Panc1 (cell line): ENCODE measurements around the gene HS6ST3. TPM values are rescaled to one million over a fixed set of nuclear protein-coding genes. Genes with fewer than 3 reads are reported as not detected.

ENCODE experiments used
- ATAC-seq: fragments of 200-7000 bp; cut with Tn5 transposase; 2 replicates; pipeline ENCODE4 v1.9.1; 2020; ENCODE audit warnings: mild to moderate bottlenecking, moderate library complexity
- BruUV-seq: library from RNA; stranded (reverse); fragments of 400-500 nt; replicated peaks from 2 replicates; lab custom pipeline; 2021; lab: Mats Ljungman, UMichigan
- CTCF ChIA-PET: fragments of 300-600 bp; sonication (Branson Sonifier 250); formaldehyde crosslinking; loops from one replicate; lab custom pipeline; 2022; ENCODE audit warnings: antibody characterized with exemption; lab: Charles Lee
- POLR2A ChIA-PET: fragments of 300-600 bp; sonication (Branson Sonifier 250); formaldehyde crosslinking; loops from one replicate; lab custom pipeline; 2022; ENCODE audit warnings: antibody characterized with exemption; lab: Charles Lee
- DNase-seq: peaks from one replicate; pipeline ENCODE4 v3.0.0-alpha.2; 2010; ENCODE audit warnings: low read depth, low spot score
- H3K27ac ChIP-seq: 2 replicates; pipeline ENCODE4 v1.5.1; 2011; ENCODE audit warnings: mild to moderate bottlenecking, low read length, inconsistent platforms
- H3K27me3 ChIP-seq: fragments of 200-500 bp; sonication (Bioruptor generic); 2 replicates; pipeline ENCODE4 v1.6.0; 2014; ENCODE audit warnings: low read length, inconsistent platforms; ENCODE audit not compliant: control insufficient read depth, insufficient read depth
- H3K36me3 ChIP-seq: fragments of 200-500 bp; sonication (Bioruptor generic); 2 replicates; pipeline ENCODE4 v1.5.1; 2014; ENCODE audit warnings: inconsistent platforms, mild to moderate bottlenecking, low read length, moderate library complexity; ENCODE audit not compliant: control insufficient read depth, insufficient read depth
- H3K4me1 ChIP-seq: 2 replicates; pipeline ENCODE4 v1.5.1; 2011; ENCODE audit warnings: inconsistent platforms, mild to moderate bottlenecking, low read length, moderate library complexity; ENCODE audit not compliant: control insufficient read depth, insufficient read depth
- H3K4me3 ChIP-seq, 2 experiments: 2 replicates each; pipeline ENCODE4 v1.5.1; 2011 to 2012; ENCODE audit warnings: low read depth in 2 of 2, low read length in 2 of 2, mild to moderate bottlenecking in 2 of 2, inconsistent platforms in 1 of 2, moderate library complexity in 1 of 2
- H3K9me3 ChIP-seq: fragments of 200-500 bp; sonication (Bioruptor generic); 2 replicates; pipeline ENCODE4 v1.5.1; 2014; ENCODE audit warnings: low read depth, mild to moderate bottlenecking, inconsistent platforms, low read length, moderate library complexity; ENCODE audit not compliant: control insufficient read depth, insufficient read depth
- POLR2AphosphoS5 ChIP-seq: IDR thresholded peaks from 2 replicates; pipeline ENCODE4 v1.6.1; 2012; ENCODE audit warnings: mild to moderate bottlenecking, low read depth, low read length, moderate library complexity
- SIN3A ChIP-seq: IDR thresholded peaks from 2 replicates; pipeline ENCODE4 v1.6.1; 2012; ENCODE audit warnings: low read depth, mild to moderate bottlenecking, low read length, moderate library complexity, borderline replicate concordance; ENCODE audit not compliant: insufficient read depth
- TCF7L2 ChIP-seq: IDR thresholded peaks from 2 replicates; pipeline ENCODE4 v1.6.1; 2011; ENCODE audit warnings: mild to moderate bottlenecking, low read depth, low read length, inconsistent platforms
- in situ Hi-C: cut with HindIII; loops from 2 replicates; pipeline ENCODE4 v1.10.0; 2016; ENCODE audit warnings: low sequenced_read_pairs, low pct_unique_long_range_greater_than_20kb
- intact Hi-C: fragments of 100-400 bp; cut with micrococcal nuclease; formaldehyde crosslinking; loops from one replicate; pipeline ENCODE4 v1.10.0; 2022; ENCODE audit not compliant: unreplicated experiment
- total RNA-seq: library from RNA; stranded (reverse); gene quantifications from one replicate; pipeline ENCODE4 v1.2.1, GENCODE V29; 2021; ENCODE audit not compliant: unreplicated experiment
- TF ChIP-seq, protein P1 (sequence below), 2 experiments: IDR thresholded peaks; 2 replicates each; pipeline ENCODE4 v1.6.1; 2011 to 2012; ENCODE audit warnings: low read depth in 2 of 2, control low read depth in 1 of 2, low read length in 1 of 2, mild to moderate bottlenecking in 1 of 2, moderate library complexity in 1 of 2; ENCODE audit not compliant: insufficient read depth in 1 of 2
- TF ChIP-seq, protein P2 (sequence below): fragments of 450-650 bp; IDR thresholded peaks from 2 replicates; pipeline ENCODE4 v1.5.1; 2017; ENCODE audit warnings: mild to moderate bottlenecking

Gene HS6ST3
- total RNA-seq, 1 experiment from 2014 or later, result 0.13 TPM

DNA sequence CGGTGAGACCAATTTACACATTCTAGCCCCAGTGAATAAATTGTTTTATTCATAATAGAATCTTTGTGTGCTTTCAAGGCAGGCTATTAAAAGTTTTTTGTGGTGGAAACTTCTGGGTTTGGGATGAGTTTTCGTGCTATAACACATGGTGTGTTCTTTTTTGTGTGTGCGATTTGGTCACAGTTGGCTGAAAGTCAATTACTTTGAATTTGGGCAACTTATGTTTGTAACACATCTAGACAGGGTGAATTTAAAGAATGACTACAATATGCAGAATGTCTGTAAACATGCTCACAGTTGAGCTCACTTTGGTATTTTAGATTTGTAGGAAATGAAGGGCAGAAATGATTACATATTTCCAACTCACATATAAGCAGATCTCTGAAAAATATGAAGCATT is 597.3 kb downstream of the HS6ST3 start:
- DNase-seq (no peak), ATAC-seq (no peak)
- no TSS peak for BruUV-seq
- ChIA-PET POLR2A (no interaction called here), CTCF (no interaction called here)
- H3K4me3 ChIP-seq, result no peak overlapping the region
- TF ChIP-seq, protein P1, sequence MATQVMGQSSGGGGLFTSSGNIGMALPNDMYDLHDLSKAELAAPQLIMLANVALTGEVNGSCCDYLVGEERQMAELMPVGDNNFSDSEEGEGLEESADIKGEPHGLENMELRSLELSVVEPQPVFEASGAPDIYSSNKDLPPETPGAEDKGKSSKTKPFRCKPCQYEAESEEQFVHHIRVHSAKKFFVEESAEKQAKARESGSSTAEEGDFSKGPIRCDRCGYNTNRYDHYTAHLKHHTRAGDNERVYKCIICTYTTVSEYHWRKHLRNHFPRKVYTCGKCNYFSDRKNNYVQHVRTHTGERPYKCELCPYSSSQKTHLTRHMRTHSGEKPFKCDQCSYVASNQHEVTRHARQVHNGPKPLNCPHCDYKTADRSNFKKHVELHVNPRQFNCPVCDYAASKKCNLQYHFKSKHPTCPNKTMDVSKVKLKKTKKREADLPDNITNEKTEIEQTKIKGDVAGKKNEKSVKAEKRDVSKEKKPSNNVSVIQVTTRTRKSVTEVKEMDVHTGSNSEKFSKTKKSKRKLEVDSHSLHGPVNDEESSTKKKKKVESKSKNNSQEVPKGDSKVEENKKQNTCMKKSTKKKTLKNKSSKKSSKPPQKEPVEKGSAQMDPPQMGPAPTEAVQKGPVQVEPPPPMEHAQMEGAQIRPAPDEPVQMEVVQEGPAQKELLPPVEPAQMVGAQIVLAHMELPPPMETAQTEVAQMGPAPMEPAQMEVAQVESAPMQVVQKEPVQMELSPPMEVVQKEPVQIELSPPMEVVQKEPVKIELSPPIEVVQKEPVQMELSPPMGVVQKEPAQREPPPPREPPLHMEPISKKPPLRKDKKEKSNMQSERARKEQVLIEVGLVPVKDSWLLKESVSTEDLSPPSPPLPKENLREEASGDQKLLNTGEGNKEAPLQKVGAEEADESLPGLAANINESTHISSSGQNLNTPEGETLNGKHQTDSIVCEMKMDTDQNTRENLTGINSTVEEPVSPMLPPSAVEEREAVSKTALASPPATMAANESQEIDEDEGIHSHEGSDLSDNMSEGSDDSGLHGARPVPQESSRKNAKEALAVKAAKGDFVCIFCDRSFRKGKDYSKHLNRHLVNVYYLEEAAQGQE (IDR thresholded peaks at IDR 0.05; ENCODE audit: insufficient read depth in 1 of 2, low read depth in 2 of 2, low read length in 1 of 2), result no peak
- TF ChIP-seq TCF7L2 (no peak), SIN3A (no peak), POLR2AphosphoS5 (no peak)
- TF ChIP-seq, protein P2, sequence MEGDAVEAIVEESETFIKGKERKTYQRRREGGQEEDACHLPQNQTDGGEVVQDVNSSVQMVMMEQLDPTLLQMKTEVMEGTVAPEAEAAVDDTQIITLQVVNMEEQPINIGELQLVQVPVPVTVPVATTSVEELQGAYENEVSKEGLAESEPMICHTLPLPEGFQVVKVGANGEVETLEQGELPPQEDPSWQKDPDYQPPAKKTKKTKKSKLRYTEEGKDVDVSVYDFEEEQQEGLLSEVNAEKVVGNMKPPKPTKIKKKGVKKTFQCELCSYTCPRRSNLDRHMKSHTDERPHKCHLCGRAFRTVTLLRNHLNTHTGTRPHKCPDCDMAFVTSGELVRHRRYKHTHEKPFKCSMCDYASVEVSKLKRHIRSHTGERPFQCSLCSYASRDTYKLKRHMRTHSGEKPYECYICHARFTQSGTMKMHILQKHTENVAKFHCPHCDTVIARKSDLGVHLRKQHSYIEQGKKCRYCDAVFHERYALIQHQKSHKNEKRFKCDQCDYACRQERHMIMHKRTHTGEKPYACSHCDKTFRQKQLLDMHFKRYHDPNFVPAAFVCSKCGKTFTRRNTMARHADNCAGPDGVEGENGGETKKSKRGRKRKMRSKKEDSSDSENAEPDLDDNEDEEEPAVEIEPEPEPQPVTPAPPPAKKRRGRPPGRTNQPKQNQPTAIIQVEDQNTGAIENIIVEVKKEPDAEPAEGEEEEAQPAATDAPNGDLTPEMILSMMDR, result no peak
- H3K9me3 ChIP-seq, result no peaks in the 10 kb centered on the region
- H3K4me1 ChIP-seq, result no peaks in the 10 kb centered on the region
- no peaks in the 10 kb centered on the region for H3K27me3 ChIP-seq
- H3K27ac ChIP-seq, result no peak overlapping the region
- in situ Hi-C loops (no loop called here), intact Hi-C loops (no loop called here)
- no peaks in the 10 kb centered on the region for H3K36me3 ChIP-seq

DNA sequence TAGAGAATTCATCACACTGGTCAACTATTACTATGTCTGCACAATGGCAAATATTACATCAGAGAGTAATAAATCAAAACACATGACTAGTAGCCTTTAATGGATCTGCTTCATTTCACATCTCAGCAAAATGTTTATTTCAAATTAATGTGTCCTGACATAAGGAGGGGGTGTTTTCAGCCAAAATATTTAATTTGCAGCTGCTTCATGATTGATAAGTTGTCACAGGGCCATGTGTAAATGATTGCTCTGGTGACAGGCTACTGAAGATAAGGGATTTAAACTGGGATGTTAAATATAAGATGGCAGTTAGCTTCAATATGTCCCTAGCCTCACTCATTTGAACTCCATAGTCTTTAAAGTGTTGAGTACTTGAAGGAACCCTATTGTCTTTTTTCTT is 601.1 kb downstream of the HS6ST3 start:
- Histone ChIP-seq H3K4me1 (no peaks in the 10 kb centered on the region), H3K9me3 (no peaks in the 10 kb centered on the region), H3K27me3 (no peaks in the 10 kb centered on the region), H3K4me3 (no peak overlapping the region), H3K36me3 (no peaks in the 10 kb centered on the region), H3K27ac (no peak overlapping the region)
- POLR2A ChIA-PET, result no interaction called here
- DNase-seq, result no peak
- in situ Hi-C loops, result no loop called here
- CTCF ChIA-PET, result no interaction called here
- ATAC-seq, result no peak
- TF ChIP-seq, protein P2, result no peak
- TF ChIP-seq, protein P1 (IDR thresholded peaks at IDR 0.05; ENCODE audit: insufficient read depth in 1 of 2, low read depth in 2 of 2, low read length in 1 of 2), result no peak
- TF ChIP-seq TCF7L2, result no peak
- no peak for TF ChIP-seq SIN3A
- no peak for TF ChIP-seq POLR2AphosphoS5
- BruUV-seq, result no TSS peak
- intact Hi-C loops, result no loop called here
